ENCODE results near the gene ASH1L.
"Not testable (repeated sequence)": the region's sequence is repeated elsewhere in the genome, so short reads cannot be mapped to it uniquely, and the experiment has no call there.

Gene ASH1L

DNA sequence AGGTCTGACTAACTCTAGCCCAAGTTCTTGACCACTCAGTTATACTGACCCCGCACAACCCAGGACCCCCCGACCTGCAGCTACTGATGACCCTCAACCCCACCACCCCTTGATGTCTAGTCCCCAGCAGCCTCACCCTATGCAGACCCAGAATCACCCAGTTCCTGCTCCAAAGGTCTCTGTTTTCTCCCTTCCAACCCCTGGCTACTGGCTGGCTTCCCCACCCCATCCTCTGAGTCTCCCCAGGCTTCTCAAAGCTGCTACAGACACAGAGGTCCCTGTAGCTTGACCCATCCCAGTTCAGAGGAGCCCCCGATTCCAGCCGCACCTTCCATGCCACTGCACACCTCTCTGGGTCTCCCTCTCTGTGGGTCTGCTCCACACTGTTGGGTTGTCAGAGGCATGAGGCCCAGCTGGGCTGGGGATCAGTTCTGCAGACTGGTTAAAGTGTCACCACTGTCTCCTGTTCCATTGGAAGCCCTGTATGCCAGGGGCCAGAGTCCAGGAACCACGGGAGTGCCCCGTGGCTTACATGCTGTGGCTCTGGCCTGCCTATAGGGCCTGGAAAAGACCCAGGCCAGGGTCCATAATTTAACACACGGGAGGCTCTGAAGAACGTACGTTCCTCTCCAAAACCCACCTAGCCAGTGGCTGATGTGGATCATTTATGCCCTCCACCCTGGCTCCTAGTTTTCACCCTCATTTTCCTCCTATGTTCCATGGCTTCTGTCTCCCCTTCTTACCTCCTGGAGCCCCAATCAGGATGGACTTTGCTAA lies 261.9 kb downstream of the ASH1L start:
- DNase-seq = no peak

DNA sequence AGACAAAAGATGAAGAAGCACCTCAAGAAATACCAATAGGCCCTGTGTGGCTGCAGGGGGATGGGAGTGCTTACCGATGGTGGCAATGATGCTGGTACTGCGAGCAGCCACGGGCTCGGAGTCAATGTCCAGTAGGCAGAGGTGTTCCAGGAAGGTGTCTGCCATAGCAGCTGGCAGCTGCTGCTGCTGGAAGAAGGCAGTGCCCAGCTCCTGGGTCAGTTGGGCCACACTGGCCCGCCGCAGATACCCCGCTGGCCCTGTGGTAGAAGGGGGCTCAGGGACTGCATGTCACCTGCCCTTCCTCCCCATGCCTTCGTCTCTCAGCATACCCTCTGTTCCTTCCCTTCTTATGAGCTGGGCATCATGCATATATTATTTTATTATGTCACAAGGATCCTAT lies 262.6 kb downstream of the ASH1L start:
- no peak for DNase-seq

DNA sequence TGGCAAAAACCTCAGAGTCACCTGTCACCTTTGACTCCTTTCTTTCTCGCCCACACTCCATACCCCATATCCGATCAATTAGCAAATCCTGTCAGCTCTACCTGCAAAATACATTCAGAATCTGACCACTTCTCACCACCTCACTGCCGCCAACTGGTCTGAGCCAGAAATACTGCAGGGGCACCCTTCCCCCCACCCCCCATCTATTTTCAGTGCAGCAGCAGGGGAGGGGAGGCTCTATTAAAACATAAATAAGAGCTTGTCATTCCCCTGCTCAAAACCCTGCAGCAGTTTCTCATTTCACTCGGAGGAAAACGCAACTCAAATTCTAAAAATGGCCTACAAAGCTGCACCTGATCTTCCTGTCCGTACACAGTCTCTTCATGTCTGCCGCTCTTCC lies 265.2 kb downstream of the ASH1L start:
- DNase-seq = no peak

DNA sequence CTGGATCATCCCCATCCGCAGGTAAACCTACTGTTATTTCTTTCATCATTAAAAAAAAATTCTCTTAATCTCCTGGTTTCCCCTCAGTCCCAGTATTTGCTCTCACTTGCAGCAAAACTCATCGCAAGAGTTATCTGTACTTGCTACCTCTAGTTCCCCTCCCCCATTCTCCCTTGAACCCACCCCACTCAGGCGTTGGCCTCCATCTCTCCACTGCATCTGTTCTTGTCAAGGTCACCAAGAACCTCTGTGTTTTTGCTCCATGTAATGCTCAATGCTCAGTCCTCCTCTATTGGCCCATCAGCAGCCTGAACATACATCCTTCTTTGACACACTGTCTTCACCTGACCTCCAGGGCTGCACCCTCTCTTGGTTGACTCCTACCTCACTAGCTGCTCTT lies 265.9 kb downstream of the ASH1L start:
- DNase-seq = no peak

DNA sequence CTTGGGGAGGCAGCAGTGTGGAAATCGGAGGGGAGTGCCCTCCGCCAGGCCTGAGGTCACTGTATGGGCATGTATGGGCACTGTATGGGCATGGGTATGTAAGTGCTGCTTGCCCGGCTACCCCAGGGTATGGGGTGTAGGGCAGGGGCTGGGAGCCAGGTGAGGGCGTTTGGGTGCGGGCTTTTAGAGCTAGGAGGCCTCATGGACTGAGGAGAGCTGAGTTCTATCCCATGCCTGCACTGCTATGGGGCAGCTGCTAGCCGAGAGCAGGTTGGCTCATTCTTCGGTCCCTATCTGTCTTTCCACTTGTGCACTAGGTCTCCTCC lies 266.7 kb downstream of the ASH1L start:
- no peak for DNase-seq

DNA sequence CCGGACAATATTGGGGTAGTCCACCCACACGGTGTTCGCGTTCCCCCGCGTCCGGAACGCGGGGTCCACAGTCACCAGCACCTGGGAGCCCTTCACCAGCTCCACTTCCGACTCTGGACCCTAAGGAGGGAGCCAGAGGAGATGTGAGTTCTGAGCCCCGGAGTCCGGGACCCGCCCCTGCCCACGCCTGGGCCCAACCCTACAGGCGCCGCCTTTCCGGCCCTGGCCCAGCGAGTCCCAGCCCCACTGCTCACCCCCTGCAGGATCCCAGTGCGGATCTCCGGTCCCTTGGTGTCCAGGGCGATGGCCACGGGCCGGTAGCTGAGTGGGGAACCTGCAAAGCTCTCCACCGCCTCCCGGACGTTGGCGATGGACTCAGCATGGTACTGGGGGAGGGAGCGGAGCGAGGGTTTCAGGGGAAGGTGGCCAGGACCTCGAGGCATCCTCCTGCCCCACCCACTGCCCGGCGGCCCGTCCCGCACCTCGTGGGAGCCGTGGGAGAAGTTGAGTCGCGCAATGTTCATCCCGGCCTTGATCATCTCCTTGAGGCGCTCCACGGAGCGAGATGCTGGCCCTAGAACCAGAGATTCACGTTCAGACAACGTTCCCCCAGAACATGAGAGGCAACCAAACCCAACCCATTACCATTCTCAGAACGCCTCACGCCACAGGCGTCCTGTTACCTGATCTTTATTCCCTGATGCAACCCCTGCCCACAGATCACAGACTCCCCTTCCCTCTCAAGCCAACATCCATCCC lies 267.2 kb downstream of the ASH1L start:
- no peak for DNase-seq

DNA sequence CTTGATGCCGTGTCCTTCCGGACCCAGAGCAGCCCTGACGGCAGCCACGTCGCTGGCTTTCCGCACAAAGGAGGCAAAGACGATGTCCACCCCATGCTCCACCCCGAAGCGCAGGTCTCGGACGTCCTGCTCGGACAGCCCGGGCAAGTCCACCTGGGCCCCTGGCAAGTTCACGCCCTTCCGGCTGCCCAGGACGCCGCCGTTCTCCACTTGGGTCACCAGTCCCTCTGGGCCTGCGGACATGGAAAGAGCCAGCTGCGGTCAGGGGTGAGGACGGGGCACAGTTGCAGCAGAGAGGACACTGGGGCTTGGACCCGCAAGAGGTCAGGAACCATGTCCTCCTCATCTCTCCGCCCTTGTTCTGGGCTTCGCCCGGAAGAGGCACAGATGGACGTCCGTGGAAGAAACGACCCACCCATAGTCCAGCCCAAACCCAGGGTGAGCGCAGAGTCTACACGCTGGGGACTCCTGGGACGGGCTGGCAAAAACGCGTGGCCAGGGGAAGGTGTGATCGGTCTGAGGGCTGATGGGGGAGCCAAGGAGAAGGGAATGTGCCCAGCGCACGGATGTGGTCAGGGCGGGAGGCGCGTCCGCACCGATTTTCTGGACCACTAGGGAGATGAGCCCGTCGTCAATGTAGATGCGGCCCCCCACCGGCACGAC lies 268.0 kb downstream of the ASH1L start:
- no peak for DNase-seq

DNA sequence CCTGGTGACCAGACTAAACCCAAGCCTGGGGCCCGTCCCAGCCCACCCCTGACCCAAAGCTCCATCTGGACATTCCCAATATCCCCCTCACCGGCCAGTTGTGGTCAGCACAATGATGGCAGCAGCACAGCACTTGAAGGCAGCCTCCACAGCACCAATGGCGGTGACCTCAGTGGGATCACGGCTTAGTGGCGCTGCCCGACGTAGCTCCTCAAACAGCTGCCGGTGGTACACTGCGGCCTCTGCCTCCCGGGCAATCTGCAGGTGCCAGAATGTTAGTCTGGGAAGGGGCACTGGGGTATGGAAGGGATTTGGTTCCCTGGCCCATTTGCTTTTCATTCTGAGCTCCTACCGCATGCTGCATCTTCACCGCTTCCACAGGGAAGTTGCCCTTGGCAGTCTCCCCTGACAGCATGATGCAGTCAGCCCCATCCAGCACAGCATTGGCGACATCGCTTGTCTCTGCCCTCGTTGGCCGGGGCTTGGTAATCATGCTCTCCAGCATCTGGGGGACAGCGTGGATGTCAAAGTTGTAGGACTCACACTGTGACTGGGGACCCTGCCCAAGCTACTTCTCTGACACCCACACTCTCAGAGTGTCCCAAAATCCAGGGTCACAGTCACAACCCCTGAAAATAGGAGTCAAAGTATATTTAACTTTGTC lies 269.4 kb downstream of the ASH1L start:
- no peak for DNase-seq

DNA sequence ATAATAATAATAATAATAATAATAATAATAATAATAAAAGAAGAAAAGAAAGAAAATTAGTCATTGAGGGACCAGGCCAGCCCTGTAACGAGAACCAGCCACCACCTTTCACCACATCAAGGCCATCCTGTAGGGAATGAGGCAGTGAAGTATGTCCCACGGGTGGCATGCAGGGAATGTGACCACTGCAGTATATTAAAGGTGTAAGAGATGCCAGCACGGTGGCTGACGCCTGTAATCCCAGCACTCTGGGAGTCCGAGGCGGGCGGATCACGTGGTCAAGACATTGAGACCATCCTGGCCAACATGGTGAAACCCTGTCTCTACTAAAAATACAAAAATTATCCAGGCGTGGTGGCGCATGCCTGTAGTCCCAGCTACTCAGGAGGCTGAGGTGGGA lies 271.6 kb downstream of the ASH1L start:
- not testable (repeated sequence) for DNase-seq

DNA sequence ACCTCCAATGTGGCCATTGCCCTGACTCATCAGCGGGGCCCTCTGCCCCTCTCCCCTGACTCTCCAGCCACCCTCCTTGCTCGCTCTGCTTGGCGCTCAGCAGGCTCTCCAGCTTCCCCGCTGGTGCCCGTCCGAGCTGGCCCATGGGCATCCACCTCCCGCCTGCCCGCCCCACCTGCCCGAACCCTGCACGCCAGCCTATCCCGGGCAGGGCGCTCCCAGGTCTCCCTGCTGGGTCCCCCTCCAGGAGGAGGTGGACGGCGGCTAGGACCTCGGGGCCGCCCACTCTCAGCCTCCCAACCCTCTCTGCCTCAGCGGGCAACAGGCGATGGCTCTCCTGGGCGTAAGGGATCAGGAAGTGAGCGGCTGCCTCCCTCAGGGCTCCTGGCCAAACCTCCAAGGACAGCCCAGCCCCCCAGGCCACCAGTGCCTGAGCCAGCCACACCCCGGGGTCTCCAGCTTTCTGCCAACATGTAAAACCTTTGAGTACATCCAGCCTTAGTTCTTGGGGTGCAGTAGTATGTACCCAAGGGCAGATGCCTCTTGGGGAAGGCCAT lies 274.5 kb downstream of the ASH1L start:
- no peak for DNase-seq

DNA sequence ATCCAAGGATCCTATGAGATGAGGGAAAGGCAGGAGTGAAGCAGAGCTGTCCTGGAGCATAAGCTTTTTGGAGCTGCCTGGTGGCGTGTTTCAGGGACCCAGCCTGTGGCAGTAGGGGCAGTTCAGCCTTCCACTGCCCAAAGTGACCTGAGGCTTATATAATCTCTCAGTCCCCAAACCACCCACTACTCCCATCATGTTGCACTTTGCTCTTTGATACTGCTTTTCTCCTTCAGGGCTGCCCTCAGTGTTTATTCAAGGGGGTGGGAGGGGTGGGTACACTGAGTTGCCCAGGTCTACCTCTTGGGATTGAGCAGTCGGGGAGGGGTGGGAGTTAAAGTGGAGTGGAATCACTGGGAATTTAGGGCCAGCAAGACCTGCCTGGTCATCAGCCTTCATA lies 276.1 kb downstream of the ASH1L start:
- no peak for DNase-seq

DNA sequence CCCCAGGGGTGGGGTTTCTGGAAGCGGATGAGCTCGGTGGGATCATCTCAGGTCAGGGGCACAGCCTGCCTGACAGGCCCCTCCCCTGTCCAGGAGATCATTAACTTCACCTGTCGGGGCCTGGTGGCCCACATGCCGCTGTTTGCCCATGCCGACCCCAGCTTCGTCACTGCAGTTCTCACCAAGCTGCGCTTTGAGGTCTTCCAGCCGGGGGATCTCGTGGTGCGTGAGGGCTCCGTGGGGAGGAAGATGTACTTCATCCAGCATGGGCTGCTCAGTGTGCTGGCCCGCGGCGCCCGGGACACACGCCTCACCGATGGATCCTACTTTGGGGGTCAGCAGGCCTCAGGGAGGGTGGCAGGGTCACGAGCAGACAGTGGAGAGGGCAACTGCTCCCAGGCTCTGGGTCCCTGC lies 277.0 kb downstream of the ASH1L start:
- DNase-seq = no peak
